WTC11 (cell line): ENCODE results near the gene CELA2A. TPM values are rescaled to one million over a fixed set of nuclear protein-coding genes. Genes with fewer than 3 reads are reported as not detected.

Experiments used
- ATAC-seq: fragments of 200-7000 bp; cut with Tn5 transposase; 2 replicates; pipeline ENCODE4 v1.10.0; 2021; ENCODE audit warnings: mild to moderate bottlenecking, moderate library complexity
- Bru-seq: library from RNA; stranded (reverse); fragments of 400-500 nt; gene quantifications from one replicate; lab custom pipeline; 2021; lab: Mats Ljungman, UMichigan
- CTCF ChIA-PET: fragments of 300-600 bp; sonication (Branson Sonifier 250); formaldehyde crosslinking; loops from one replicate; lab custom pipeline; 2021; ENCODE audit warnings: antibody characterized with exemption; lab: Charles Lee
- POLR2A ChIA-PET: fragments of 350-600 bp; sonication (Branson Sonifier 250); formaldehyde crosslinking; loops from one replicate; lab custom pipeline; 2021; ENCODE audit warnings: antibody characterized with exemption; lab: Charles Lee
- DNase-seq: peaks from one replicate; pipeline ENCODE4 v3.0.0; 2021; ENCODE audit warnings: low spot score
- H3K27ac Mint-ChIP-seq: 2 replicates; pipeline ENCODE4 v1.8.0; 2021; ENCODE audit warnings: mixed read lengths
- H3K27me3 Mint-ChIP-seq: 2 replicates; pipeline ENCODE4 v1.8.0; 2021; ENCODE audit warnings: low read depth, mild to moderate bottlenecking, moderate library complexity, mixed read lengths
- H3K36me3 Mint-ChIP-seq: 2 replicates; pipeline ENCODE4 v1.8.0; 2021; ENCODE audit warnings: mixed read lengths
- H3K4me1 Mint-ChIP-seq: 2 replicates; pipeline ENCODE4 v1.8.0; 2022; ENCODE audit warnings: mixed read lengths
- H3K4me3 Mint-ChIP-seq: 2 replicates; pipeline ENCODE4 v1.8.0; 2021; ENCODE audit warnings: mild to moderate bottlenecking, moderate library complexity, mixed read lengths
- H3K9me3 Mint-ChIP-seq: 2 replicates; pipeline ENCODE4 v1.8.0; 2021; ENCODE audit warnings: mixed read lengths
- ELF4 ChIP-seq: sonication (generic); formaldehyde crosslinking; IDR thresholded peaks from 2 replicates; pipeline ENCODE4 v1.8.1; 2022; ENCODE audit warnings: low read depth, mild to moderate bottlenecking, moderate library complexity, missing genetic modification reagents
- FOXP1 ChIP-seq: sonication (generic); formaldehyde crosslinking; IDR thresholded peaks from 2 replicates; pipeline ENCODE4 v1.8.0; 2022; ENCODE audit warnings: missing genetic modification reagents, mild to moderate bottlenecking, moderate library complexity, borderline replicate concordance
- JAZF1 ChIP-seq: fragments of 250-450 bp; sonication (Bioruptor Pico); IDR thresholded peaks from 2 replicates; pipeline ENCODE4 v1.9.0; 2021; ENCODE audit warnings: moderate library complexity, mild to moderate bottlenecking, inconsistent platforms
- NFYB ChIP-seq: sonication (generic); formaldehyde crosslinking; conservative IDR thresholded peaks from 2 replicates; pipeline ENCODE4 v1.8.0; 2022; ENCODE audit warnings: low read depth, missing genetic modification reagents
- NR3C1 ChIP-seq: sonication (generic); formaldehyde crosslinking; conservative IDR thresholded peaks from 2 replicates; pipeline ENCODE4 v1.8.1; 2023; ENCODE audit warnings: low read depth, mild to moderate bottlenecking, missing genetic modification reagents
- RORB ChIP-seq: fragments of 250-450 bp; sonication (Bioruptor Pico); IDR thresholded peaks from 2 replicates; pipeline ENCODE4 v1.9.0; 2021; ENCODE audit warnings: mild to moderate bottlenecking
- SMAD4 ChIP-seq: sonication (generic); formaldehyde crosslinking; IDR thresholded peaks from 2 replicates; pipeline ENCODE4 v1.8.0; 2022; ENCODE audit warnings: mild to moderate bottlenecking, missing genetic modification reagents
- TCF7 ChIP-seq: sonication (generic); formaldehyde crosslinking; IDR thresholded peaks from 2 replicates; pipeline ENCODE4 v1.8.0; 2022; ENCODE audit warnings: mild to moderate bottlenecking, low read depth, missing genetic modification reagents, moderate library complexity
- TEAD4 ChIP-seq: sonication (generic); formaldehyde crosslinking; IDR thresholded peaks from 2 replicates; pipeline ENCODE4 v1.8.0; 2022; ENCODE audit warnings: mild to moderate bottlenecking, missing genetic modification reagents
- ZBTB21 ChIP-seq: sonication (generic); formaldehyde crosslinking; IDR thresholded peaks from 2 replicates; pipeline ENCODE4 v1.8.1; 2023; ENCODE audit warnings: mild to moderate bottlenecking, missing genetic modification reagents, borderline replicate concordance
- ZNF121 ChIP-seq: sonication (generic); formaldehyde crosslinking; IDR thresholded peaks from 2 replicates; pipeline ENCODE4 v1.8.0; 2023; ENCODE audit warnings: missing genetic modification reagents
- long read RNA-seq, 3 experiments: library from RNA in 1 of 3; library from capped mRNA in 1 of 3; library from polyadenylated mRNA in 1 of 3; unstranded in 2 of 3; stranded (forward) in 1 of 3; transcript quantifications; one replicate each; pipeline ENCODE4 v2.0.0, GENCODE V29; 2021
- total RNA-seq: library from RNA; stranded (reverse); gene quantifications from 3 replicates; pipeline ENCODE4 v1.2.3, GENCODE V29; 2021
- TF ChIP-seq, protein P1 (sequence below): sonication (generic); formaldehyde crosslinking; IDR thresholded peaks from 2 replicates; pipeline ENCODE4 v1.8.1; 2023; ENCODE audit warnings: mild to moderate bottlenecking, missing genetic modification reagents, moderate library complexity
- TF ChIP-seq, protein P2 (sequence below): sonication (generic); formaldehyde crosslinking; IDR thresholded peaks from 2 replicates; pipeline ENCODE4 v1.8.1; 2023; ENCODE audit warnings: mild to moderate bottlenecking, missing genetic modification reagents
- TF ChIP-seq, protein P3 (sequence below): fragments of 250-450 bp; sonication (Bioruptor Pico); IDR thresholded peaks from 2 replicates; pipeline ENCODE4 v1.9.0; 2021; ENCODE audit warnings: mild to moderate bottlenecking
- TF ChIP-seq, protein P4 (sequence below): fragments of 250-450 bp; sonication (Bioruptor Pico); conservative IDR thresholded peaks from 2 replicates; pipeline ENCODE4 v1.9.0; 2021; ENCODE audit warnings: mild to moderate bottlenecking
- TF ChIP-seq, protein P5 (sequence below): sonication (generic); formaldehyde crosslinking; IDR thresholded peaks from 2 replicates; pipeline ENCODE4 v1.8.0; 2022; ENCODE audit warnings: mild to moderate bottlenecking, missing genetic modification reagents
- TF ChIP-seq, protein P6 (sequence below): sonication (generic); formaldehyde crosslinking; IDR thresholded peaks from 2 replicates; pipeline ENCODE4 v1.8.0; 2023; ENCODE audit warnings: missing genetic modification reagents, mild to moderate bottlenecking, borderline replicate concordance

The CELA2A gene
- total RNA-seq, result 0.83 to 1.1 TPM (median 1.1 TPM) in 3 replicates
- Bru-seq, nascent RNA, result not detected
- long read RNA-seq, experiment 1, result 0 reads
- long read RNA-seq, experiment 2, result 0 reads
- long read RNA-seq, experiment 3, result 0 reads

DNA sequence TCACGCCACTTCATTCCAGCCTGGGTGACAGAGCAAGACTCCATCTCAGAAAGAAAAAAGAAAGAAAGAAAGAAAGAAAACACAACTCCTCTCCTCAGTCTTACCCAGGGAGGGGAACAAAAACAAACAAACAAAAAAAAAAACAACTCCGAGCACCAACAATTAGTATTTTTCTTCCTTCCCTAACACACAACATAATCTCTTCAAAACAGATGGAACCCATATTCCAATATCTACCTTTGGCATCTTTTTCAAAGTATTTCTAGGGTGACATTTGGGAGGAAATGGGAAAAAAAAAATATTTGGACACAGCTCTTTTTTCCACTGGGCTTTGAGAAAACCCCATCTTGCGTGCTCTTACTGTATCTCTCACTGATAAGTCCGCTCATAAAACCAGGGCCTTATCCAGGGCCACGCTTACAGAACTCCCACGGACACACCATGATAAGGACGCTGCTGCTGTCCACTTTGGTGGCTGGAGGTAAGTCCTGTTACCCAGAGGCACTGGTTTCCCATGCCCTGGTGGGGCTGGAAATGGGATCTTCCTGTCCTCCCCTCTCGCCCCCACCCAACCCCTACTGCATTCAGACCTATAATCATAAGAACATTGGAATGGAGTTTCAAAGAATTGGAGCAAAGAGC is at the start of gene CELA2A:
TSS of gene CELA2A (plus strand) at position 420 of the 642 bp plus-strand sequence. CDS start at position 442, 22 bp downstream.
- peaks cover 8% of the 10 kb centered on the region; the same call in 1 of the 2 replicates for H3K9me3 Mint-ChIP-seq
- TF ChIP-seq NR3C1 (CRISPR knock-in tag), result no peak
- no peak for TF ChIP-seq TCF7 (CRISPR knock-in tag)
- TF ChIP-seq, protein P1, sequence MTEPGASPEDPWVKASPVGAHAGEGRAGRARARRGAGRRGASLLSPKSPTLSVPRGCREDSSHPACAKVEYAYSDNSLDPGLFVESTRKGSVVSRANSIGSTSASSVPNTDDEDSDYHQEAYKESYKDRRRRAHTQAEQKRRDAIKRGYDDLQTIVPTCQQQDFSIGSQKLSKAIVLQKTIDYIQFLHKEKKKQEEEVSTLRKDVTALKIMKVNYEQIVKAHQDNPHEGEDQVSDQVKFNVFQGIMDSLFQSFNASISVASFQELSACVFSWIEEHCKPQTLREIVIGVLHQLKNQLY (CRISPR knock-in tag), result no peak
- TF ChIP-seq JAZF1 (CRISPR knock-in tag), result no peak
- no peak for TF ChIP-seq ZNF121 (CRISPR knock-in tag)
- TF ChIP-seq, protein P2, sequence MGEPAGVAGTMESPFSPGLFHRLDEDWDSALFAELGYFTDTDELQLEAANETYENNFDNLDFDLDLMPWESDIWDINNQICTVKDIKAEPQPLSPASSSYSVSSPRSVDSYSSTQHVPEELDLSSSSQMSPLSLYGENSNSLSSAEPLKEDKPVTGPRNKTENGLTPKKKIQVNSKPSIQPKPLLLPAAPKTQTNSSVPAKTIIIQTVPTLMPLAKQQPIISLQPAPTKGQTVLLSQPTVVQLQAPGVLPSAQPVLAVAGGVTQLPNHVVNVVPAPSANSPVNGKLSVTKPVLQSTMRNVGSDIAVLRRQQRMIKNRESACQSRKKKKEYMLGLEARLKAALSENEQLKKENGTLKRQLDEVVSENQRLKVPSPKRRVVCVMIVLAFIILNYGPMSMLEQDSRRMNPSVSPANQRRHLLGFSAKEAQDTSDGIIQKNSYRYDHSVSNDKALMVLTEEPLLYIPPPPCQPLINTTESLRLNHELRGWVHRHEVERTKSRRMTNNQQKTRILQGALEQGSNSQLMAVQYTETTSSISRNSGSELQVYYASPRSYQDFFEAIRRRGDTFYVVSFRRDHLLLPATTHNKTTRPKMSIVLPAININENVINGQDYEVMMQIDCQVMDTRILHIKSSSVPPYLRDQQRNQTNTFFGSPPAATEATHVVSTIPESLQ (CRISPR knock-in tag), result no peak
- no peak for TF ChIP-seq ELF4 (CRISPR knock-in tag)
- no peak for TF ChIP-seq TEAD4 (CRISPR knock-in tag)
- TF ChIP-seq NFYB (CRISPR knock-in tag), result no peak
- TF ChIP-seq, protein P3, sequence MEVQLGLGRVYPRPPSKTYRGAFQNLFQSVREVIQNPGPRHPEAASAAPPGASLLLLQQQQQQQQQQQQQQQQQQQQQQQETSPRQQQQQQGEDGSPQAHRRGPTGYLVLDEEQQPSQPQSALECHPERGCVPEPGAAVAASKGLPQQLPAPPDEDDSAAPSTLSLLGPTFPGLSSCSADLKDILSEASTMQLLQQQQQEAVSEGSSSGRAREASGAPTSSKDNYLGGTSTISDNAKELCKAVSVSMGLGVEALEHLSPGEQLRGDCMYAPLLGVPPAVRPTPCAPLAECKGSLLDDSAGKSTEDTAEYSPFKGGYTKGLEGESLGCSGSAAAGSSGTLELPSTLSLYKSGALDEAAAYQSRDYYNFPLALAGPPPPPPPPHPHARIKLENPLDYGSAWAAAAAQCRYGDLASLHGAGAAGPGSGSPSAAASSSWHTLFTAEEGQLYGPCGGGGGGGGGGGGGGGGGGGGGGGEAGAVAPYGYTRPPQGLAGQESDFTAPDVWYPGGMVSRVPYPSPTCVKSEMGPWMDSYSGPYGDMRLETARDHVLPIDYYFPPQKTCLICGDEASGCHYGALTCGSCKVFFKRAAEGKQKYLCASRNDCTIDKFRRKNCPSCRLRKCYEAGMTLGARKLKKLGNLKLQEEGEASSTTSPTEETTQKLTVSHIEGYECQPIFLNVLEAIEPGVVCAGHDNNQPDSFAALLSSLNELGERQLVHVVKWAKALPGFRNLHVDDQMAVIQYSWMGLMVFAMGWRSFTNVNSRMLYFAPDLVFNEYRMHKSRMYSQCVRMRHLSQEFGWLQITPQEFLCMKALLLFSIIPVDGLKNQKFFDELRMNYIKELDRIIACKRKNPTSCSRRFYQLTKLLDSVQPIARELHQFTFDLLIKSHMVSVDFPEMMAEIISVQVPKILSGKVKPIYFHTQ (CRISPR knock-in tag), result no peak
- TF ChIP-seq, protein P4, sequence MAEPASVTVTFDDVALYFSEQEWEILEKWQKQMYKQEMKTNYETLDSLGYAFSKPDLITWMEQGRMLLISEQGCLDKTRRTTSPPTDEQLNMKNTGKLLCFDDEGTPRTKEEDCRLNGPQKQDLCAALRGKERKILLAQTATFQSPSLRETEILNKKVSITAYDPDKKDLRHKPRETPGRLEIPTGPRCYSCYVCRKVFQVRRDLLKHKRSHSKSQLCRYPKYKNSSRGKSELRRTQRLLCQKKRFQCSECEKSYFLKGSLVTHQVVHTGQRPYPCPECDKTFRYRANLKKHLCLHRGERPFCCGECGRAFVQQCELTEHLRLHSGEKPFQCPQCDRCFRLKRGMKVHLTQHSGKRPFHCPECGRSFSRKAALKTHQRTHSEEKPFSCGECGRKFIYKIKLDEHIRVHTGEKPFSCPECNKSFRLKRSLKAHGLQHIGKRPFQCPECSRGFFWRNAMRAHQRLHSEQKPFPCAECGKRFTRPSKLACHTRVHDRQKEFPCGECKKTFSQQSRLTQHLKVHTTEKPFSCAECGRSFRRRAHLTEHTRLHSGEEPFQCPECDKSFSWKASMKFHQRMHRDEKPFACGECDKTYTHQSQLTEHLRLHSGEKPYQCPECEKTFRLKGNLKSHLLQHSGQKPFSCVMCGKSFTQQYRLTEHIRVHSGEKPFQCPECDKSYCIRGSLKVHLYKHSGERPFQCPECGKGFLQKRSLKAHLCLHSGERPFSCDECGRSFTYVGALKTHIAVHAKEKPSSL (CRISPR knock-in tag), result no peak
- ChIA-PET POLR2A (no interaction called here), CTCF (no interaction called here)
- no peak within 1 kb of the TSS for H3K27ac Mint-ChIP-seq
- no peak within 1 kb of the TSS for H3K4me3 Mint-ChIP-seq
- no peak for ATAC-seq
- H3K4me1 Mint-ChIP-seq, result no peaks in the 10 kb centered on the region
- no peak for DNase-seq
- no peaks in the 10 kb centered on the region for H3K36me3 Mint-ChIP-seq
- H3K27me3 Mint-ChIP-seq, result no peaks in the 10 kb centered on the region

DNA sequence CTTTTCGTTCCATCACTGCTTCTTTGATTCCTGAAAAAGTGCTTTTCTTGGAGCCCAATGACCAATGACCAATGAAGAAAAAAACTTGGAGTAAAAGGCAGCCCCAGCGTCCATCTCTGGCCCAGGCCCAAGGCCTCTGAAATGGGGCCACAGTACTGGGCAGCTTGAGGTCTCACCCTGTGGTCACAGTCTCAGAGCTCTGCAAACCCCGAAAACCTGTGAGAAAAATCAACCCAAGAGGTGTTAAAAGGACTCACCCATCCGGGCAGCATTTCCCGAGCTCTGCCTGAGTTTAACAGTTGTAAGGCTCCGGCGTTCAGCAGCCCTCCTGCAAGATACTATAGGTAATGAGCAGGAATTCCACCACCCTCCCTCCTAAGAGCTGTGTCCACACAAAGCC is 49.0 kb upstream of the CELA2A start:
- Mint-ChIP-seq H3K9me3 (no peaks in the 10 kb centered on the region), H3K4me3 (no peak overlapping the region), H3K36me3 (no peaks in the 10 kb centered on the region)
- TF ChIP-seq, protein P5, sequence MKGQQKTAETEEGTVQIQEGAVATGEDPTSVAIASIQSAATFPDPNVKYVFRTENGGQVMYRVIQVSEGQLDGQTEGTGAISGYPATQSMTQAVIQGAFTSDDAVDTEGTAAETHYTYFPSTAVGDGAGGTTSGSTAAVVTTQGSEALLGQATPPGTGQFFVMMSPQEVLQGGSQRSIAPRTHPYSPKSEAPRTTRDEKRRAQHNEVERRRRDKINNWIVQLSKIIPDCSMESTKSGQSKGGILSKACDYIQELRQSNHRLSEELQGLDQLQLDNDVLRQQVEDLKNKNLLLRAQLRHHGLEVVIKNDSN (CRISPR knock-in tag), result no peak
- TF ChIP-seq SMAD4 (CRISPR knock-in tag) (no peak), FOXP1 (no peak), ZBTB21 (CRISPR knock-in tag) (no peak), RORB (CRISPR knock-in tag) (no peak)
- TF ChIP-seq, protein P6, sequence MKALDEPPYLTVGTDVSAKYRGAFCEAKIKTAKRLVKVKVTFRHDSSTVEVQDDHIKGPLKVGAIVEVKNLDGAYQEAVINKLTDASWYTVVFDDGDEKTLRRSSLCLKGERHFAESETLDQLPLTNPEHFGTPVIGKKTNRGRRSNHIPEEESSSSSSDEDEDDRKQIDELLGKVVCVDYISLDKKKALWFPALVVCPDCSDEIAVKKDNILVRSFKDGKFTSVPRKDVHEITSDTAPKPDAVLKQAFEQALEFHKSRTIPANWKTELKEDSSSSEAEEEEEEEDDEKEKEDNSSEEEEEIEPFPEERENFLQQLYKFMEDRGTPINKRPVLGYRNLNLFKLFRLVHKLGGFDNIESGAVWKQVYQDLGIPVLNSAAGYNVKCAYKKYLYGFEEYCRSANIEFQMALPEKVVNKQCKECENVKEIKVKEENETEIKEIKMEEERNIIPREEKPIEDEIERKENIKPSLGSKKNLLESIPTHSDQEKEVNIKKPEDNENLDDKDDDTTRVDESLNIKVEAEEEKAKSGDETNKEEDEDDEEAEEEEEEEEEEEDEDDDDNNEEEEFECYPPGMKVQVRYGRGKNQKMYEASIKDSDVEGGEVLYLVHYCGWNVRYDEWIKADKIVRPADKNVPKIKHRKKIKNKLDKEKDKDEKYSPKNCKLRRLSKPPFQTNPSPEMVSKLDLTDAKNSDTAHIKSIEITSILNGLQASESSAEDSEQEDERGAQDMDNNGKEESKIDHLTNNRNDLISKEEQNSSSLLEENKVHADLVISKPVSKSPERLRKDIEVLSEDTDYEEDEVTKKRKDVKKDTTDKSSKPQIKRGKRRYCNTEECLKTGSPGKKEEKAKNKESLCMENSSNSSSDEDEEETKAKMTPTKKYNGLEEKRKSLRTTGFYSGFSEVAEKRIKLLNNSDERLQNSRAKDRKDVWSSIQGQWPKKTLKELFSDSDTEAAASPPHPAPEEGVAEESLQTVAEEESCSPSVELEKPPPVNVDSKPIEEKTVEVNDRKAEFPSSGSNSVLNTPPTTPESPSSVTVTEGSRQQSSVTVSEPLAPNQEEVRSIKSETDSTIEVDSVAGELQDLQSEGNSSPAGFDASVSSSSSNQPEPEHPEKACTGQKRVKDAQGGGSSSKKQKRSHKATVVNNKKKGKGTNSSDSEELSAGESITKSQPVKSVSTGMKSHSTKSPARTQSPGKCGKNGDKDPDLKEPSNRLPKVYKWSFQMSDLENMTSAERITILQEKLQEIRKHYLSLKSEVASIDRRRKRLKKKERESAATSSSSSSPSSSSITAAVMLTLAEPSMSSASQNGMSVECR, result no peak
- TF ChIP-seq, all 79 proteins: peak for 0
- no peak for ATAC-seq
- peaks cover 47% of the 10 kb centered on the region for H3K27me3 Mint-ChIP-seq
- H3K27ac Mint-ChIP-seq, result no peak overlapping the region
- DNase-seq, result no peak
- ChIA-PET CTCF (interaction anchor here (1.3 kb wide), 1 partner anchor 17 kb away, joined by 3 read pairs; no protein-coding TSS in a partner anchor), POLR2A (no interaction called here)
- H3K4me1 Mint-ChIP-seq, result peaks cover 21% of the 10 kb centered on the region
